ENCODE data around the gene TBX10.

Gene TBX10

DNA sequence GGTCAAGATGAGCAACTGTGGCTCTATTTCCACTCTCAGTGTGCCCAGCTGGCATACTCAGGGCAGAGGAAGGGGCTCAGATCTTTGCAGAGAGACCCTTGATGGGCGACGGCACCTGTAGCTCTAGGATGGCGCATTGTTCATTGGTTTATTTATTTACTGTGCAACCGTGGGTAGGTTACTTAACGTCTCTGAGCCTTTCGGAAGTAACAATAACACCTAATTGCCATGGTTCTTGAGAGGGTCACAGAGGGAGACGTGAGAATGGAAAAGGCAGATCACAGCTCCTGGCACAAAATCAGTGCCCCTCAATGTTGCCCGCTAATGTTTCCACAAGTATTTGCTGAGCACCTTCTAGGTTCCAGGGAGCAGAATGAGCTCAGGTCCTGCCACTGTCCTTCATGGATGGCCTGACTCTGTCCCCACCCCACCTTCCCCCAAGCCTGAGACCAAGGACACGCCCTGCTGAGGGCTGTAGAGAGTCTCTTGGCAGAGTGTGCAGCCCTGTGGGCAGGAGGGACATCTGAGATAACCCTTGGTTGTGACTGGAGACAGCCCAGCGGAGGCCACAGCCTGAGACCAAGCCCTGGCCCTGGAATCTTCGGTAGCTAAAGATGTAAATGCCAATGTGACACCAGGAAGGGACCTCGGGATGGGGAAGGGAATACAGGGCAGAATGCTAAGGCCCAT is 35.6 kb upstream of the TBX10 start:
- no peaks in the 10 kb centered on the region for H3K4me1 ChIP-seq (ENCODE audit: control insufficient read depth in 1 of 2, insufficient read depth in 1 of 2, low read depth in 1 of 2, low read length in 1 of 2)
- H3K36me3 ChIP-seq, result no peaks in the 10 kb centered on the region
- H3K4me3 ChIP-seq (ENCODE audit: low read depth in 1 of 2, low read length in 1 of 2), result no peak overlapping the region
- no peaks in the 10 kb centered on the region for H3K27me3 ChIP-seq
- TF ChIP-seq, protein P1, sequence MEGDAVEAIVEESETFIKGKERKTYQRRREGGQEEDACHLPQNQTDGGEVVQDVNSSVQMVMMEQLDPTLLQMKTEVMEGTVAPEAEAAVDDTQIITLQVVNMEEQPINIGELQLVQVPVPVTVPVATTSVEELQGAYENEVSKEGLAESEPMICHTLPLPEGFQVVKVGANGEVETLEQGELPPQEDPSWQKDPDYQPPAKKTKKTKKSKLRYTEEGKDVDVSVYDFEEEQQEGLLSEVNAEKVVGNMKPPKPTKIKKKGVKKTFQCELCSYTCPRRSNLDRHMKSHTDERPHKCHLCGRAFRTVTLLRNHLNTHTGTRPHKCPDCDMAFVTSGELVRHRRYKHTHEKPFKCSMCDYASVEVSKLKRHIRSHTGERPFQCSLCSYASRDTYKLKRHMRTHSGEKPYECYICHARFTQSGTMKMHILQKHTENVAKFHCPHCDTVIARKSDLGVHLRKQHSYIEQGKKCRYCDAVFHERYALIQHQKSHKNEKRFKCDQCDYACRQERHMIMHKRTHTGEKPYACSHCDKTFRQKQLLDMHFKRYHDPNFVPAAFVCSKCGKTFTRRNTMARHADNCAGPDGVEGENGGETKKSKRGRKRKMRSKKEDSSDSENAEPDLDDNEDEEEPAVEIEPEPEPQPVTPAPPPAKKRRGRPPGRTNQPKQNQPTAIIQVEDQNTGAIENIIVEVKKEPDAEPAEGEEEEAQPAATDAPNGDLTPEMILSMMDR (IDR thresholded peaks at IDR 0.05), result no peak
- no peak overlapping the region for H3K27ac ChIP-seq
- H3K9me3 ChIP-seq, result no peaks in the 10 kb centered on the region

DNA sequence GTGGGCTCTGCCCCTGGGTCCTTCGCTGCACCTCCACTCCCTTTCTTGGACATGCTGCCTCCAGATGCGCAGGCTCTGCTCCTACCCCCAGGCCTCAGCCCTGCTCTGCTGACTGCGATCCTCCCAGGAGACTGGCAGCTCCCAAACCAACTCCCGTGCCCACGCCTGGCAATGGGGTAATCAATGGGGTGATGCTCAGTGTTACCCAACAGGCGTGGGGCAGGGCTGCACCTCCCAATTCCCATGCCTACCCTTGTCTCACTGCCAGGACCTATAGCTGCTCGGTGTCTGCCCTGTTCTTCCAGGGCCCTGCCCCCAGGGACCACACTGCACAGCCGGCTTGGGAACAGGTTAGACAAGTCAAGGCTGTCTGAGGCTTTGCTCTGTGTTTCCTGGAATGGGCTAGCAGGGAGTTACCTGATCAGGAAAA is 34.9 kb upstream of the TBX10 start, which contains the start of gene ALDH3B2:
Gene ALDH3B2, minus strand, starts transcription at position 182 of the 430 bp plus-strand sequence. CDS start 7,688 bp downstream, outside the sequence.
- no peaks in the 10 kb centered on the region for H3K9me3 ChIP-seq

DNA sequence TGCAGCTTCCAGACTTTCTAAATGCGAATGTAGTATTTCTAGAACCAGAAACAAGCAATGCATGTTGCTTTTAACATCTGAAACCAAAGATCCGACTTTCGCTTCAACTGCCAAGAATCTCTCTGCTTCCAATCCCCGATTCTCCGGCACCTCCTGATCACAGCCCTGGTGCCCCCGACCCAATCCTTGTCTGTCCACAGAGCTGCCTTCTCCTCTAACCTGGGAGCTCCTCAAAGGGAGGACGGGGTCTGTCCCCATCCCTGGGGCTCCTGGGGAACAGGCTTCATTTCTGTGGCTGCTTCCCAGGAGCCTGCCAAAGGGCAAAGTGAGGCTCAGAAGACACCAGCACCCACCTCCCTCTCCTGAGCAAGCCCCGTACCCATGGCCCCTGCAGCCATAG is 34.3 kb upstream of the TBX10 start:
- Histone ChIP-seq H3K9me3 (no peaks in the 10 kb centered on the region), H3K27ac (no peak overlapping the region), H3K36me3 (no peaks in the 10 kb centered on the region), H3K4me3 (ENCODE audit: low read depth in 1 of 2, low read length in 1 of 2) (no peak overlapping the region), H3K4me1 (ENCODE audit: control insufficient read depth in 1 of 2, insufficient read depth in 1 of 2, low read depth in 1 of 2, low read length in 1 of 2) (no peaks in the 10 kb centered on the region), H3K27me3 (no peaks in the 10 kb centered on the region)
- TF ChIP-seq, protein P1 (IDR thresholded peaks at IDR 0.05), result no peak

More for the DNA sequence above, 34.9 kb upstream of the TBX10 start, which contains the start of gene ALDH3B2:
- no peaks in the 10 kb centered on the region for H3K27me3 ChIP-seq
- H3K4me1 ChIP-seq (ENCODE audit: control insufficient read depth in 1 of 2, insufficient read depth in 1 of 2, low read depth in 1 of 2, low read length in 1 of 2), result no peaks in the 10 kb centered on the region
- H3K27ac ChIP-seq, result no peak within 1 kb of the TSS
- H3K36me3 ChIP-seq, result no peaks in the 10 kb centered on the region
- TF ChIP-seq, protein P1 (IDR thresholded peaks at IDR 0.05), result no peak
- H3K4me3 ChIP-seq (ENCODE audit: low read depth in 1 of 2, low read length in 1 of 2), result no peak within 1 kb of the TSS

DNA sequence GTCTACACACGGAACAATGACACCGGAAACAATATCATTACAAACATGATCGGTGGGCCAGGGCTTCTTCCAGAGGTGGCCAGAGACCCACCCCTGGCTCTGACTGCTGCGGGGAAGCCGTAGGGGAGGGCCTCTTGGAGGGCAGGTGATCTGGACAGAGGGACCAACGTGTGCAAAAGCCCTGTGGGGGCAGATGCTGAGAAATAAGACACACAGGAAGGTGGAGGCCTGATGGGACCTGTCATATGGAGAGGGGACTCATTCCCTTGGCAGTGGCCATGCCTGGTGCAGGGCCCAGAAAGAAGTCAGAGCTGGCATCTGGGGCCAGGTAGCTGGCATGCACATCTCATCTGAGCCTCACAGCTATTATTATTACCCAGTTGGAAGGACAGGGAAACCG is 33.8 kb upstream of the TBX10 start:
- H3K36me3 ChIP-seq, result no peaks in the 10 kb centered on the region
- TF ChIP-seq, protein P1 (IDR thresholded peaks at IDR 0.05), result no peak
- H3K27ac ChIP-seq, result no peak overlapping the region
- no peaks in the 10 kb centered on the region for H3K27me3 ChIP-seq
- no peaks in the 10 kb centered on the region for H3K4me1 ChIP-seq (ENCODE audit: control insufficient read depth in 1 of 2, insufficient read depth in 1 of 2, low read depth in 1 of 2, low read length in 1 of 2)
- no peak overlapping the region for H3K4me3 ChIP-seq (ENCODE audit: low read depth in 1 of 2, low read length in 1 of 2)
- H3K9me3 ChIP-seq, result no peaks in the 10 kb centered on the region

DNA sequence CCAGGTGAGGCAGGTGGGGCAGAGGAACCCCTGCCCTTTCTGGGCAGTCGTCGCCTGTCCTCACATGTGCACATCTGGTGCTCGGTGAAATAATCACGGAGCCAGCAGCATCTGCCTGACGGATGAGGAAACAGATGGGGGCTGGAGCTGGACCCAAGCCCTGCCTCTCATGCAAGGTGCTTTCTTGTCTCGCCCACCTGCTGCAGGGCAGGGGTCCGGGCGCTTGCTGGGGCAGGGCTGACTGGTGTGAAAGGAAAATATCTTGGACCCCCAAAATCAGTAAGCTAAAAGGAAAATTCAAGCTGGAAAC is 31.6 kb upstream of the TBX10 start:
- H3K27ac ChIP-seq, result no peak overlapping the region
- no peaks in the 10 kb centered on the region for H3K9me3 ChIP-seq
- no peak overlapping the region for H3K4me3 ChIP-seq (ENCODE audit: low read depth in 1 of 2, low read length in 1 of 2)
- no peaks in the 10 kb centered on the region for H3K4me1 ChIP-seq (ENCODE audit: control insufficient read depth in 1 of 2, insufficient read depth in 1 of 2, low read depth in 1 of 2, low read length in 1 of 2)
- H3K36me3 ChIP-seq, result no peaks in the 10 kb centered on the region
- H3K27me3 ChIP-seq, result no peaks in the 10 kb centered on the region
- TF ChIP-seq, protein P1 (IDR thresholded peaks at IDR 0.05), result no peak

Measured in neutrophil (primary cell).